Panc1 (cell line): ENCODE measurements around the gene NEK8. TPM values are rescaled to one million over a fixed set of nuclear protein-coding genes. Genes with fewer than 3 reads are reported as not detected.

Experiments
- ATAC-seq: fragments of 200-7000 bp; cut with Tn5 transposase; 2 replicates; pipeline ENCODE4 v1.9.1; 2020; ENCODE audit warnings: mild to moderate bottlenecking, moderate library complexity
- Bru-seq: library from RNA; stranded (reverse); fragments of 400-500 nt; gene quantifications from one replicate; lab custom pipeline; 2021; lab: Mats Ljungman, UMichigan
- BruChase-seq, 2 experiments: library from RNA; stranded (reverse); fragments of 400-500 nt; gene quantifications; one replicate each; lab custom pipeline; 2021; lab: Mats Ljungman, UMichigan
- BruUV-seq: library from RNA; stranded (reverse); fragments of 400-500 nt; replicated peaks from 2 replicates; lab custom pipeline; 2021; lab: Mats Ljungman, UMichigan
- CTCF ChIA-PET: fragments of 300-600 bp; sonication (Branson Sonifier 250); formaldehyde crosslinking; loops from one replicate; lab custom pipeline; 2022; ENCODE audit warnings: antibody characterized with exemption; lab: Charles Lee
- POLR2A ChIA-PET: fragments of 300-600 bp; sonication (Branson Sonifier 250); formaldehyde crosslinking; loops from one replicate; lab custom pipeline; 2022; ENCODE audit warnings: antibody characterized with exemption; lab: Charles Lee
- DNase-seq: peaks from one replicate; pipeline ENCODE4 v3.0.0-alpha.2; 2010; ENCODE audit warnings: low read depth, low spot score
- H3K27ac ChIP-seq: 2 replicates; pipeline ENCODE4 v1.5.1; 2011; ENCODE audit warnings: mild to moderate bottlenecking, low read length, inconsistent platforms
- H3K27me3 ChIP-seq: fragments of 200-500 bp; sonication (Bioruptor generic); 2 replicates; pipeline ENCODE4 v1.6.0; 2014; ENCODE audit warnings: low read length, inconsistent platforms; ENCODE audit not compliant: control insufficient read depth, insufficient read depth
- H3K36me3 ChIP-seq: fragments of 200-500 bp; sonication (Bioruptor generic); 2 replicates; pipeline ENCODE4 v1.5.1; 2014; ENCODE audit warnings: inconsistent platforms, mild to moderate bottlenecking, low read length, moderate library complexity; ENCODE audit not compliant: control insufficient read depth, insufficient read depth
- H3K4me1 ChIP-seq: 2 replicates; pipeline ENCODE4 v1.5.1; 2011; ENCODE audit warnings: inconsistent platforms, mild to moderate bottlenecking, low read length, moderate library complexity; ENCODE audit not compliant: control insufficient read depth, insufficient read depth
- H3K4me3 ChIP-seq, 2 experiments: 2 replicates each; pipeline ENCODE4 v1.5.1; 2011 to 2012; ENCODE audit warnings: low read depth in 2 of 2, low read length in 2 of 2, mild to moderate bottlenecking in 2 of 2, inconsistent platforms in 1 of 2, moderate library complexity in 1 of 2
- H3K9me3 ChIP-seq: fragments of 200-500 bp; sonication (Bioruptor generic); 2 replicates; pipeline ENCODE4 v1.5.1; 2014; ENCODE audit warnings: low read depth, mild to moderate bottlenecking, inconsistent platforms, low read length, moderate library complexity; ENCODE audit not compliant: control insufficient read depth, insufficient read depth
- POLR2AphosphoS5 ChIP-seq: IDR thresholded peaks from 2 replicates; pipeline ENCODE4 v1.6.1; 2012; ENCODE audit warnings: mild to moderate bottlenecking, low read depth, low read length, moderate library complexity
- SIN3A ChIP-seq: IDR thresholded peaks from 2 replicates; pipeline ENCODE4 v1.6.1; 2012; ENCODE audit warnings: low read depth, mild to moderate bottlenecking, low read length, moderate library complexity, borderline replicate concordance; ENCODE audit not compliant: insufficient read depth
- TCF7L2 ChIP-seq: IDR thresholded peaks from 2 replicates; pipeline ENCODE4 v1.6.1; 2011; ENCODE audit warnings: mild to moderate bottlenecking, low read depth, low read length, inconsistent platforms
- in situ Hi-C: cut with HindIII; loops from 2 replicates; pipeline ENCODE4 v1.10.0; 2016; ENCODE audit warnings: low sequenced_read_pairs, low pct_unique_long_range_greater_than_20kb
- intact Hi-C: fragments of 100-400 bp; cut with micrococcal nuclease; formaldehyde crosslinking; loops from one replicate; pipeline ENCODE4 v1.10.0; 2022; ENCODE audit not compliant: unreplicated experiment
- long read RNA-seq: library from polyadenylated mRNA; unstranded; transcript quantifications from one replicate; pipeline ENCODE4 v2.0.0, GENCODE V29; 2021; ENCODE audit not compliant: unreplicated experiment
- polyA plus RNA-seq: library from polyadenylated mRNA; unstranded; fragments of >200 nt; gene quantifications from one replicate; pipeline ENCODE4 v1.2.1, GENCODE V29; 2012; ENCODE audit warnings: missing spikeins; ENCODE audit not compliant: insufficient read length
- total RNA-seq: library from RNA; stranded (reverse); gene quantifications from one replicate; pipeline ENCODE4 v1.2.1, GENCODE V29; 2021; ENCODE audit not compliant: unreplicated experiment
- TF ChIP-seq, protein P1 (sequence below), 2 experiments: IDR thresholded peaks; 2 replicates each; pipeline ENCODE4 v1.6.1; 2011 to 2012; ENCODE audit warnings: low read depth in 2 of 2, control low read depth in 1 of 2, low read length in 1 of 2, mild to moderate bottlenecking in 1 of 2, moderate library complexity in 1 of 2; ENCODE audit not compliant: insufficient read depth in 1 of 2
- TF ChIP-seq, protein P2 (sequence below): fragments of 450-650 bp; IDR thresholded peaks from 2 replicates; pipeline ENCODE4 v1.5.1; 2017; ENCODE audit warnings: mild to moderate bottlenecking

The NEK8 gene
- total RNA-seq (11.9 TPM), Bru-seq, nascent RNA (percentile 57 among the genes with signal in this experiment), BruChase-seq, experiment 1, labeled RNA remaining after a 2-hour chase (percentile 67 among the genes with signal in this experiment), BruChase-seq, experiment 2, labeled RNA remaining after a 6-hour chase (percentile 66 among the genes with signal in this experiment)
- 9.1 TPM for polyA plus RNA-seq
- long read RNA-seq, partial matches to known transcripts, result 2 of 25 reads
- long read RNA-seq, other reads (novel, unspliced or antisense), result 19 of 25 reads

DNA sequence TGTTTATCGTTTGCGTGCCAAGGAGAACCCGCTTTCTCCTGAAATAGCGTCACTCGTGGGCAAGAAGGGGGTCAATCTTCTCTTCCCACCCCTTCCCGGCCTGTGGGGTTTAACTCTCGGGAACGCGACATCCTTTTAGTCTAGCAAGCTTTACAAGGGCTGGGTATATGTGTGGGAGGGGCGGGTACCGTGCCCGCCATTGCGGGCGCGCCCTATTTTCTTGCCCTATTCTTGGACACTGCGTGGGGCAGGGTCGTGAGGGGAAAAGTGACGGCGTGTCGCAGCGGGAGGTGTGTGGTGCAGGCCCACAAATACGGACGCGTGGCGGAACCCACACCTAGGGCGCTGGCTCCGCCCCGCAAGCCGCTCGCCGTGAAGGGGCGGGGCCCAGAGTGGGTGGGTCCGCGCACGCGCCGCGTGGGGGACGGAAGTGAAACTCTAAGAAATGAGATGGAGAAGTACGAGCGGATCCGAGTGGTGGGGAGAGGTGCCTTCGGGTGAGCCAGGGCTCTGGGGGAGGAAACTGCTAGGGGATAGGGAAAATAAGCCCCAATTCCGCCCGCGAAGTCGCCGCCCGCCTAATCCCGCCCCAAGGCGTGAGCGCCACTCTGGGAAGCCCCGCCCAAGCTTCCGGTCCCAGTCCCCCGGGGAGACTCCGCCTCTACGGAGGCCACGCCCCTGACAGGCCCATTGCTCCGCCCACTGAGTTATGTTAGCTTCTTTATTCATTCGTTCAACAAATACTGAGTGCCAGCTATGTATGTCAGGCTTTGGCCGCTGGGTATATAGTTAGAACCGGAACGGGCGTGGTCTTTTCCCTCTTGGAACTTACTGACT is at the start of gene NEK8:
Gene NEK8 (plus strand): TSS at position 425 of the 837 bp plus-strand sequence. CDS start 26 bp downstream, at position 451.
- intact Hi-C loops (loop anchor here (5.0 to 10.0 kb wide), 2 partner anchors 176 to 224 kb away; partner anchors contain the start of genes DHRS13 and PHF12), in situ Hi-C loops (no loop called here)
- Histone ChIP-seq H3K4me3 (peak within 1 kb of the TSS; percentile 69 to 96), H3K9me3 (no peaks in the 10 kb centered on the region), H3K27me3 (no peaks in the 10 kb centered on the region), H3K27ac (peak within 1 kb of the TSS; percentile 81), H3K36me3 (peaks cover 5% of the 10 kb centered on the region), H3K4me1 (peaks cover 26% of the 10 kb centered on the region)
- DNase-seq (no peak), ATAC-seq (peak; percentile 50)
- TSS peak; percentile 69 for BruUV-seq
- 0 out of 2 replicates have a peak, but pooled peaks have one; percentile 18 for TF ChIP-seq SIN3A
- no peak; the same call in 1 of the 2 replicates for TF ChIP-seq POLR2AphosphoS5
- ChIA-PET CTCF (interaction anchor here (1.0 to 3.7 kb wide), 4 partner anchors 9 to 225 kb away, joined by 3 to 123 read pairs (median 6); partner anchors contain the start of gene RPL23A), POLR2A (interaction anchor here (0.5 to 3.0 kb wide), 9 partner anchors 11 to 574 kb away, joined by 3 to 26 read pairs (median 6); partner anchors contain the start of genes PHF12 and TRAF4)

DNA sequence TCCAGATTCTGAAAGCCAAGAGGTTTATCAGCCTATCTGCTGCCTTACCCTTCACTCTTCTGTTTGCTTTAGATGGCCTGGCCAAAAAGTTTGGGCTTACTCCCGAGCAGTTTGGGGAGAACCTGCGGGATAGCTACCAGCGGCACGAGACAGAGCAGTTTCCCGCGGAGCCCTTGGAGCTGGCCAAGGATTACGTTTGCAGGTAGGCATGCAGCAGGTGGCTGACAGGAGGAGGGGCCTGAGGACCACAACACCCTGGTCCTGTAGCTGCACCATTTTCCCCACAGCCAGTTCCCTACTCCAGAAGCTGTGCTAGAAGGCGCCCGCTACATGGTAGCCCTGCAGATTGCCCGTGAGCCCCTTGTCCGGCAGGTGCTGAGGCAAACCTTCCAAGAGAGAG is 45.9 kb upstream of the NEK8 start:
- H3K27ac ChIP-seq, result no peak overlapping the region
- no TSS peak for BruUV-seq
- H3K36me3 ChIP-seq, result peaks cover 41% of the 10 kb centered on the region
- no peaks in the 10 kb centered on the region for H3K4me1 ChIP-seq
- CTCF ChIA-PET, result no interaction called here
- POLR2A ChIA-PET, result interaction anchor here (0.8 kb wide), 1 partner anchor 29 kb away, joined by 5 read pairs; the partner anchor contains the start of gene PROCA1
- no peaks in the 10 kb centered on the region for H3K9me3 ChIP-seq
- DNase-seq (no peak), ATAC-seq (no peak)
- in situ Hi-C loops (no loop called here), intact Hi-C loops (no loop called here)
- TF ChIP-seq, protein P1, sequence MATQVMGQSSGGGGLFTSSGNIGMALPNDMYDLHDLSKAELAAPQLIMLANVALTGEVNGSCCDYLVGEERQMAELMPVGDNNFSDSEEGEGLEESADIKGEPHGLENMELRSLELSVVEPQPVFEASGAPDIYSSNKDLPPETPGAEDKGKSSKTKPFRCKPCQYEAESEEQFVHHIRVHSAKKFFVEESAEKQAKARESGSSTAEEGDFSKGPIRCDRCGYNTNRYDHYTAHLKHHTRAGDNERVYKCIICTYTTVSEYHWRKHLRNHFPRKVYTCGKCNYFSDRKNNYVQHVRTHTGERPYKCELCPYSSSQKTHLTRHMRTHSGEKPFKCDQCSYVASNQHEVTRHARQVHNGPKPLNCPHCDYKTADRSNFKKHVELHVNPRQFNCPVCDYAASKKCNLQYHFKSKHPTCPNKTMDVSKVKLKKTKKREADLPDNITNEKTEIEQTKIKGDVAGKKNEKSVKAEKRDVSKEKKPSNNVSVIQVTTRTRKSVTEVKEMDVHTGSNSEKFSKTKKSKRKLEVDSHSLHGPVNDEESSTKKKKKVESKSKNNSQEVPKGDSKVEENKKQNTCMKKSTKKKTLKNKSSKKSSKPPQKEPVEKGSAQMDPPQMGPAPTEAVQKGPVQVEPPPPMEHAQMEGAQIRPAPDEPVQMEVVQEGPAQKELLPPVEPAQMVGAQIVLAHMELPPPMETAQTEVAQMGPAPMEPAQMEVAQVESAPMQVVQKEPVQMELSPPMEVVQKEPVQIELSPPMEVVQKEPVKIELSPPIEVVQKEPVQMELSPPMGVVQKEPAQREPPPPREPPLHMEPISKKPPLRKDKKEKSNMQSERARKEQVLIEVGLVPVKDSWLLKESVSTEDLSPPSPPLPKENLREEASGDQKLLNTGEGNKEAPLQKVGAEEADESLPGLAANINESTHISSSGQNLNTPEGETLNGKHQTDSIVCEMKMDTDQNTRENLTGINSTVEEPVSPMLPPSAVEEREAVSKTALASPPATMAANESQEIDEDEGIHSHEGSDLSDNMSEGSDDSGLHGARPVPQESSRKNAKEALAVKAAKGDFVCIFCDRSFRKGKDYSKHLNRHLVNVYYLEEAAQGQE (IDR thresholded peaks at IDR 0.05; ENCODE audit: insufficient read depth in 1 of 2, low read depth in 2 of 2, low read length in 1 of 2), result no peak
- H3K27me3 ChIP-seq, result no peaks in the 10 kb centered on the region
- H3K4me3 ChIP-seq, result no peak overlapping the region

DNA sequence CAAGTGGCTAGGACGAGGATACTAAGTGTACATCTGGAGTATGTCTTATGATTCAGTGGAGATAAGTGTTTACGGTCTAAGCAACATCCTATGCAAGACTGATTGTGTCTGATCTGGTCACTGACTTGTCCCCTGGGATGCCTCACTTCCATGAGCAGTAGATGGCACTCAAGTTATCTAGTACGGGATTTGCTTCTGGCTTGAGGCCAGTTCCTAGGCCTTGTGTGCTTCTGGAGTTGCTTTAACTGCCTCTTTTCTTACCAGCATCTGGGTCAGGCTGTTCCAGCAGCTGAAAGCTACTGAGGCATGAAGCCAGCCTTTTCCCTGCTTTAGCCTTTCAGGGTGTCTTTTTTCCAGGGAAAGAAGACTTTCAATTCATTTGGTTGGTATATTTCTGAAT is 43.6 kb upstream of the NEK8 start:
- no TSS peak for BruUV-seq
- CTCF ChIA-PET, result no interaction called here
- DNase-seq (no peak), ATAC-seq (peak; percentile 36; the same call in 1 of the 2 replicates)
- Histone ChIP-seq H3K27me3 (no peaks in the 10 kb centered on the region), H3K9me3 (no peaks in the 10 kb centered on the region), H3K36me3 (peaks cover 54% of the 10 kb centered on the region), H3K4me1 (no peaks in the 10 kb centered on the region), H3K27ac (no peak overlapping the region), H3K4me3 (no peak overlapping the region)
- intact Hi-C loops, result no loop called here
- TF ChIP-seq, protein P2, sequence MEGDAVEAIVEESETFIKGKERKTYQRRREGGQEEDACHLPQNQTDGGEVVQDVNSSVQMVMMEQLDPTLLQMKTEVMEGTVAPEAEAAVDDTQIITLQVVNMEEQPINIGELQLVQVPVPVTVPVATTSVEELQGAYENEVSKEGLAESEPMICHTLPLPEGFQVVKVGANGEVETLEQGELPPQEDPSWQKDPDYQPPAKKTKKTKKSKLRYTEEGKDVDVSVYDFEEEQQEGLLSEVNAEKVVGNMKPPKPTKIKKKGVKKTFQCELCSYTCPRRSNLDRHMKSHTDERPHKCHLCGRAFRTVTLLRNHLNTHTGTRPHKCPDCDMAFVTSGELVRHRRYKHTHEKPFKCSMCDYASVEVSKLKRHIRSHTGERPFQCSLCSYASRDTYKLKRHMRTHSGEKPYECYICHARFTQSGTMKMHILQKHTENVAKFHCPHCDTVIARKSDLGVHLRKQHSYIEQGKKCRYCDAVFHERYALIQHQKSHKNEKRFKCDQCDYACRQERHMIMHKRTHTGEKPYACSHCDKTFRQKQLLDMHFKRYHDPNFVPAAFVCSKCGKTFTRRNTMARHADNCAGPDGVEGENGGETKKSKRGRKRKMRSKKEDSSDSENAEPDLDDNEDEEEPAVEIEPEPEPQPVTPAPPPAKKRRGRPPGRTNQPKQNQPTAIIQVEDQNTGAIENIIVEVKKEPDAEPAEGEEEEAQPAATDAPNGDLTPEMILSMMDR, result no peak
- TF ChIP-seq TCF7L2 (no peak), SIN3A (no peak), POLR2AphosphoS5 (no peak)
- TF ChIP-seq, protein P1 (IDR thresholded peaks at IDR 0.05; ENCODE audit: insufficient read depth in 1 of 2, low read depth in 2 of 2, low read length in 1 of 2), result no peak
- in situ Hi-C loops, result no loop called here
- POLR2A ChIA-PET, result no interaction called here
